OCI-LY3 (cell line): ENCODE results near the gene EPHB1.

Experiments used
- EZH2phosphoT487 ChIP-seq: fragments of 200-600 bp; shearing (Covaris generic); IDR thresholded peaks from 2 replicates; pipeline ENCODE4 v1.6.1; 2018; ENCODE audit warnings: antibody characterized with exemption, mixed run types, low read depth
- TF ChIP-seq, protein P1 (sequence below): fragments of 200-600, 300-600 bp; sonication (generic); IDR thresholded peaks from 2 replicates; pipeline ENCODE4 v1.5.1; 2014; ENCODE audit warnings: antibody characterized with exemption, low read length, low read depth

GRCh38 chr3:134820994-134821393 is 25.9 kb downstream of the EPHB1 start:
- TF ChIP-seq, protein P1, sequence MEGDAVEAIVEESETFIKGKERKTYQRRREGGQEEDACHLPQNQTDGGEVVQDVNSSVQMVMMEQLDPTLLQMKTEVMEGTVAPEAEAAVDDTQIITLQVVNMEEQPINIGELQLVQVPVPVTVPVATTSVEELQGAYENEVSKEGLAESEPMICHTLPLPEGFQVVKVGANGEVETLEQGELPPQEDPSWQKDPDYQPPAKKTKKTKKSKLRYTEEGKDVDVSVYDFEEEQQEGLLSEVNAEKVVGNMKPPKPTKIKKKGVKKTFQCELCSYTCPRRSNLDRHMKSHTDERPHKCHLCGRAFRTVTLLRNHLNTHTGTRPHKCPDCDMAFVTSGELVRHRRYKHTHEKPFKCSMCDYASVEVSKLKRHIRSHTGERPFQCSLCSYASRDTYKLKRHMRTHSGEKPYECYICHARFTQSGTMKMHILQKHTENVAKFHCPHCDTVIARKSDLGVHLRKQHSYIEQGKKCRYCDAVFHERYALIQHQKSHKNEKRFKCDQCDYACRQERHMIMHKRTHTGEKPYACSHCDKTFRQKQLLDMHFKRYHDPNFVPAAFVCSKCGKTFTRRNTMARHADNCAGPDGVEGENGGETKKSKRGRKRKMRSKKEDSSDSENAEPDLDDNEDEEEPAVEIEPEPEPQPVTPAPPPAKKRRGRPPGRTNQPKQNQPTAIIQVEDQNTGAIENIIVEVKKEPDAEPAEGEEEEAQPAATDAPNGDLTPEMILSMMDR: no peak
- TF ChIP-seq EZH2phosphoT487: no peak
